HG03060 (cell line): ENCODE results near the gene FMR1NB.

Source experiments
- ATAC-seq: cut with Tn5 transposase; IDR thresholded peaks from one replicate; pipeline ENCODE4 v1.9.1; 2021; ENCODE audit warnings: low read depth, moderate number of reproducible peaks; ENCODE audit not compliant: unreplicated experiment

The FMR1NB gene

GRCh38 chrX:147981038-147981752 lies at the start of gene FMR1NB:
Gene FMR1NB, plus strand, starts transcription at chrX:147981337. Its CDS starts 66 bp downstream, at chrX:147981403.
- ATAC-seq = no peak

DNA sequence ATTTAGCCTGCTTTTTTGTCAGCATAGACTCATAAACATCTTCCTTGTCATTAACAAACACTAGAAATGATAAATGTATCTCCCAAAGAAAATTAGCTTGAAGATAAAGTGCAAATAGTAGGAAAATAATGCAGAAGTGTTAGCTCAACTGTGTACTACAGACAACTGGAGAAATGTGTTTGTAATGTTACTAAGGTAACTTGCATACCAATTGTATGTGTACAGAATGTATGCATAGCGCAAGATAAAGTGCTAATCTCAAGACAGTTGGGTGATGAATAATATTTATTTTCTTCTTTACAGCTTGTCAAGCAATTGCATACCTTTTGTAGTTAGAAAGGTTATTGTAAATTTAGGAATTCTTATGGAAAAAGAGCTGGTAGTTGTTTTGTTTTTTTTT lies 47.3 kb upstream of the FMR1NB start:
- ATAC-seq = no peak

DNA sequence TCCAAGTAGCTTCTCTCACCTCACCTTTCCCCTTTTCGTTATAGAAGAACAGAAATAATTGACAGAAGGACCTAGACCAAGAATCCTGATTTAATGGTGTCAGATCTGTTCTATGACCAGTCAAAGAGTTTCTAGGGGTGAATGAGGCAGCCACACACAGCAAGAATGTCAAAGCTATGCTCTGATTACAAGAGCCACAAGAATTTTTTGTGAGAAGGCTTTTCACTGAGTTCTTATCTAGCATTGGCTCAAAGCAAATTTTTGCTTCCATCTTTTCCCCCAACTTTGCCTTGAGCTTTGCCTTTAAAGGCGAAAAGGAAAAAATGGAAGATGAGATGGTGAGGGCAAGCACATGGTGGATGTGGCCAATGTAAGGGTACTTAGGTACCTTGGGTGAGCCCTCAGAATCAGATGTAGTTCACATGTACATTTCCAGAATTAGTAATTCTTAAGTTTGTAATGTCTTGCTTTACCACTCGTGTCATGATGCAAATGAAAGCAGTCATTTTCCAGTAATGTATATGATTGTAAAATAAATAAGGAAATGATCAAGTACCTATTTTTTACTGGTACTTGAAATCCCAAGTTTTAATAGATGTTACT lies 45.9 kb upstream of the FMR1NB start:
- no peak for ATAC-seq

- no peak for ATAC-seq
These were observed 35.9 kb upstream of the FMR1NB start for GRCh38 chrX:147945286-147945685.

DNA sequence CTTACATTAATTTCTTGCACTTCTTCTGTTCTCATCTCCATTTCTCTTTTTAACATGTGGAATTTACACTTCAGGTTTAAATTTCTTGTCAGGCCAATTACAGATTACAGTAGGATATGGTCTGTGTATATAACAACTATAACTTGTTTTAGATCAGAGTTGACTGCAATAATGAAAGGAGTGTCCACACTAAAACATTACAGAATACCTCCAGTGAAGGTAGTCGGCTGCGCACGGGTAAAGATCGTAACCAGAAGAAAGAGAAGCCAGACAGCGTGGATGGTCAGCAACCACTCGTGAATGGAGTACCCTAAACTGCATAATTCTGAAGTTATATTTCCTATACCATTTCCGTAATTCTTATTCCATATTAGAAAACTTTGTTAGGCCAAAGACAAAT lies 32.6 kb upstream of the FMR1NB start:
- no peak for ATAC-seq

GRCh38 chrX:147950352-147950751 lies 30.8 kb upstream of the FMR1NB start:
- no peak for ATAC-seq

DNA sequence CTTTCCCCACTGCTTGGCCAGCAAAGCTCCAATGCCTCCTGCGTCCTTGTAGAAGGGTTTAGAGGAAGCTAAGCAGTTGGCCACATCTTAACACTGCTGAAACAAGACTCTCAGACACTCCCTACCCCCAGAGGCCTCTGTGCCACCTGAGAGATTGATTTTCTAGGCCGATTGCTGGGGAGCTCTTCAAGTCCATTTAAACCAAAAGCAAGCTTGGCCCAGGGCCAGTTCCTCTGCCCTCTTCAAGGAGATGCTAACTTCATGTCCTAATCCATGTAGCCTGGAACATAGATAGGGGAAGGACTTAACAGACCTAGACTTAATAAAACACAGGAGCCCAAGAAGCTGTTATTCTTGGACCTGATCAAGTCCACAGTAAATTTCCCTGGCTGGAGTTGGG lies 27.2 kb upstream of the FMR1NB start:
- ATAC-seq = no peak

GRCh38 chrX:147957291-147957690 lies 23.8 kb upstream of the FMR1NB start:
- no peak for ATAC-seq

- no peak for ATAC-seq
These were observed 22.8 kb upstream of the FMR1NB start for GRCh38 chrX:147958291-147958690.

DNA sequence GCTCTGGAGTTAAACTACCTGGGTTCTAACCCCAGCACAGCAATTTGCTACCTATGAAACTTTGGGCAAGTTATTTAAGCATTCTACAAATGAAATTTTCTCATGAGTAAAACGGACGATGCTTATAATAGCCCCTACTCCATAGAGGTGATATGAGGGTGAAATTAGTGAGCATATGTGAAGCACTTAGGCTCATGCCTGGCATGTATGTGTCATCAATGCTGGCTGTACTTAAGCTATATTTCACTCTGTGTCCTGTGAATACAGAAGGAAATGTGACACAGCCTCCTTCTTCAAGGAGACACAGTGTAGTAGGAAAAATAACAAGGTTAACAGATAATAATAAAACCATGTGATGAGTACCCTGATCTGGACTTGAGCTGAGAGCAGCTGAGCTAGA lies 20.4 kb upstream of the FMR1NB start:
- no peak for ATAC-seq

- no peak for ATAC-seq
These were observed 18.7 kb upstream of the FMR1NB start for GRCh38 chrX:147962476-147962875.

- ATAC-seq = no peak
These were observed 2.2 kb upstream of the FMR1NB start for GRCh38 chrX:147978931-147979330.

GRCh38 chrX:148020329-148020728 lies 39.2 kb downstream of the FMR1NB start:
- ATAC-seq = no peak

DNA sequence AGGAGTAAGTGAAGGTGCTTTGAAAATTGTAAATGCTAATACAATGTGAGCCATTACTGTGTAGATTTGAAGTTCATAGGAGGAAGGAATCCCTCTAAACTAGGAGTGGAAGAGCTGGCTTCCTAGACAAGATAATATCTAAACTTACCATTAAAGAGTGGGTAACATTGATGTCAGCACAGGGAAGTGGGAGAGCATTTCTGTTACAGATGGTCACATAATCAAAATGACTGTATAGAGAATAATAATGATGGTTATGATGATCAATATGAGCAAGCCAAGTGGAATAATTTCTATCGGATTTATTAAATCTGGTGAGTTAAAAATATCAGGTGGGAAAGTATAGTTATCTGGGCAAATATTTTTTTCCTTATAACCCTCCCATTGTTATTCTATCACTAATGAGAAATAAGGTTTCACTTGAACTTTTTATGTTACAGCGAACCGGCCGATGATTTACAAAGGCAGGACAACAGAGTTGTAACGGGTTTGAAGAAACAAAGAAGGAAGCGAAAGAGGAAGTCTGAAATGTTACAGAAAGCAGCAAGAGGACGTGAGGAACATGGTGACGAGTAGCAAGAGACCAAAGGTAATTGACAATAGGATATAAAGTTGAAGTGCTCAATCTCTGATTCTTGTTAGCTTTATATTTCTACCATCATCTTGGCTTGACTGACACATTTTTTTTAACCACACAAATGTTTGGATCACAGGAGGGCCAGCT lies 43.5 kb downstream of the FMR1NB start:
- ATAC-seq = peak; percentile 95

- ATAC-seq = no peak
These were observed 54.2 kb downstream of the FMR1NB start for GRCh38 chrX:148035380-148035779.

GRCh38 chrX:148037020-148037419 lies 55.9 kb downstream of the FMR1NB start:
- ATAC-seq = no peak

DNA sequence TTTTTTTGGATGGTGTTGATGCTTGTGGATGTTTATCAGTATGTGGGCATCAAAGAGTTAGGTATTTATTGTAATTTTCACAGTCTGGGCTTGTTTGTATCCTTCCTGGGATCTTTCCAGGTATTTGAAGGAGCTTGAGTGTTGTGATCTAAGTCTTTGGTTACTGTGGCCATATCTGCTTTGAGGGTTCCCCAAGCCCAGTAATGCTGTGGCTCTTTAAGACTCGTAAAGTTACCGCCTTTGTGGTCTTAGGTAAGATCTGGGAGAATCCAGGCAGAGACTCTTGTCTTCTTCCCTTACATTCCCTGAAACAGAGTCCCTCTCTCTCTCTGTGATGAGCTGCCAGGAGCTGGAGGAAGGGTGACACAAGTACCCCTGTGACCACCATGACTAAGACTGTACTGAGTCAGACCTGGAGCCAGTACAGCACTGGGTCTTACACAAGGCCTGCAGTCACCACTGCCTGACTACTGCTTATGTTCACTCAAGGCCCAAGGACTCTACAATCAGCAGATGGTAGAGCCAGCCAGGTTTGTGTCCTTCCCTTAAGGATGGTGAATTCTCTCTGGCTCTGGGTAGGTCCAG lies 62.2 kb downstream of the FMR1NB start:
- no peak for ATAC-seq

DNA sequence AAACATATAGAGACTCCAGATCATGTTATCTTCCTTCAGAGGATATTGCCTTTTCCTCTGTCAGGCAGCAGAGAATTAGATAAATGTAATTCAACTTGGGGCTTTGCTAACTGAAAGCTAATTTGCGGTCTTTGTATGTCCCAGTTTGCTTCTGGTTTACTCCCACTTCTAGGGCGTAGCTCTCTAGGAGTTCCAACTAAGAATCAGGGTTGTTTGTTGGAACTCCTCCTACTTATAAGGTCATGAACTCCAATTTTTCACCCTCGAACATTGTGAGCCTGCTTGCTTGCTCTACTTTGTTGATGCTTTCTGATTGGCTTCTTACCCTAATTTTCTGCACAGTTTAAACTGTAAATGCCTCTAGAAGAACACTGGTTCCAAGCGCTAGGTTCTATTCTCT lies 66.1 kb downstream of the FMR1NB start:
- ATAC-seq = no peak

GRCh38 chrX:148049441-148049840 lies 68.3 kb downstream of the FMR1NB start:
- no peak for ATAC-seq

DNA sequence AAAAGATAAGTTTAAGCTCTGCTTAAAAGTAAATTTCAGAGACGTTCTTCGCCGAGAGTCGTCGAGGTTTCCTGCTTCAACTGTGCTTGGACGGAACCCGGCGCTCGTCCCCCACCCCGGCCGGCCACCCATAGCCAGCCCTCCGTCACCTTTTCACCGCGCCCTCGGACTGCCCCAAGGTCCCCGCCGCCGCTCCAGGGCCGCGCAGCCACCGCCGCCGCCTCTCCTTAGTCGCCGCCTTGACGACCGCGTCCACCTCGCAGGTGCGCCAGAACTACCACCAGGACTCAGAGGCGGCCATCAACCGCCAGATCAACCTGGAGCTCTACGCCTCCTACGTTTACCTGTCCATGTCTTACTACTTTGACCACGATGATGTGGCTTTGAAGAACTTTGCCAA lies 70.8 kb downstream of the FMR1NB start:
- ATAC-seq = no peak

DNA sequence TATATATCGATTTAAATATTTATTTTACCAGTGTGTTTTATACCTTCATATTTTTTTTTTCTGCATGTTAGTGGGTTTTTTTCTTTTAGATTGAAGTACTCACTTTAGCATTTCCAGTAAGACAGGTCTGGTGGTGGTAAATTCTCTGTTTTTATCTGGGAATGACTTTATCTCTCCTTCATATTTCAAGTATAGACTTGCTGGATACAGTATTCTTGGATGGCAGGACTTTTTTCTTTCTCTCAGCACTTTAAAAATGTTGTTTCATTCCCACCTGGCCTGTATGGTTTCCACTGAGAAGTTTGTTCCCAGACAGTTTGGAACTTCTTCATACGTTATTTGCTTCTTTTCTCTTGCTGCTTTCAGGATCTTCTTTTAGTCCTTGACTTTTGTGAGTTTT lies 86.1 kb downstream of the FMR1NB start:
- ATAC-seq = no peak
